ENCODE data around the gene COL4A1.

GRCh38 chr13:110341445-110342244 lies 34.7 kb upstream of the COL4A1 start:
- TF ChIP-seq, protein P1, sequence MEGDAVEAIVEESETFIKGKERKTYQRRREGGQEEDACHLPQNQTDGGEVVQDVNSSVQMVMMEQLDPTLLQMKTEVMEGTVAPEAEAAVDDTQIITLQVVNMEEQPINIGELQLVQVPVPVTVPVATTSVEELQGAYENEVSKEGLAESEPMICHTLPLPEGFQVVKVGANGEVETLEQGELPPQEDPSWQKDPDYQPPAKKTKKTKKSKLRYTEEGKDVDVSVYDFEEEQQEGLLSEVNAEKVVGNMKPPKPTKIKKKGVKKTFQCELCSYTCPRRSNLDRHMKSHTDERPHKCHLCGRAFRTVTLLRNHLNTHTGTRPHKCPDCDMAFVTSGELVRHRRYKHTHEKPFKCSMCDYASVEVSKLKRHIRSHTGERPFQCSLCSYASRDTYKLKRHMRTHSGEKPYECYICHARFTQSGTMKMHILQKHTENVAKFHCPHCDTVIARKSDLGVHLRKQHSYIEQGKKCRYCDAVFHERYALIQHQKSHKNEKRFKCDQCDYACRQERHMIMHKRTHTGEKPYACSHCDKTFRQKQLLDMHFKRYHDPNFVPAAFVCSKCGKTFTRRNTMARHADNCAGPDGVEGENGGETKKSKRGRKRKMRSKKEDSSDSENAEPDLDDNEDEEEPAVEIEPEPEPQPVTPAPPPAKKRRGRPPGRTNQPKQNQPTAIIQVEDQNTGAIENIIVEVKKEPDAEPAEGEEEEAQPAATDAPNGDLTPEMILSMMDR (IDR thresholded peaks at IDR 0.05): peak in 1 of 4 experiments; percentile 3
- TF ChIP-seq POLR2A (IDR thresholded peaks at IDR 0.05) (no peak), EP300 (IDR thresholded peaks at IDR 0.05) (no peak), POLR2AphosphoS5 (IDR thresholded peaks at IDR 0.05) (peak; percentile 15)

All from gastroesophageal sphincter (tissue), 3 donors.